ENCODE results near the gene UCP3. TPM values are rescaled to one million over a fixed set of nuclear protein-coding genes. Genes with fewer than 3 reads are reported as not detected.

The UCP3 gene, protein sequence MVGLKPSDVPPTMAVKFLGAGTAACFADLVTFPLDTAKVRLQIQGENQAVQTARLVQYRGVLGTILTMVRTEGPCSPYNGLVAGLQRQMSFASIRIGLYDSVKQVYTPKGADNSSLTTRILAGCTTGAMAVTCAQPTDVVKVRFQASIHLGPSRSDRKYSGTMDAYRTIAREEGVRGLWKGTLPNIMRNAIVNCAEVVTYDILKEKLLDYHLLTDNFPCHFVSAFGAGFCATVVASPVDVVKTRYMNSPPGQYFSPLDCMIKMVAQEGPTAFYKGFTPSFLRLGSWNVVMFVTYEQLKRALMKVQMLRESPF
- total RNA-seq, result not detected

GRCh38 chr11:74008373-74009229 lies at the start of gene UCP3:
TSS of gene UCP3 (minus strand) at chr11:74009085. CDS start at chr11:74007042, 2,043 bp downstream.
- H3K4me3 ChIP-seq, result no peak within 1 kb of the TSS
- no peak within 1 kb of the TSS for H3K27ac ChIP-seq
- H3K4me1 ChIP-seq, result no peaks in the 10 kb centered on the region
- TF ChIP-seq CTCF (IDR thresholded peaks at IDR 0.05), result no peak
- H3K9me3 ChIP-seq, result no peaks in the 10 kb centered on the region
- intact Hi-C loops (cut with DNase I), result no loop called here
- no peaks in the 10 kb centered on the region for H3K27me3 ChIP-seq
- no peak for DNase-seq (ENCODE audit: low spot score in 2 of 2)
- H3K36me3 ChIP-seq, result peaks cover 5 to 7% of the 10 kb centered on the region in 2 donors

- no peaks in the 10 kb centered on the region for H3K4me1 ChIP-seq
- no peaks in the 10 kb centered on the region for H3K27me3 ChIP-seq
- peaks cover 3 to 5% of the 10 kb centered on the region in 2 donors for H3K36me3 ChIP-seq
- no peak overlapping the region for H3K4me3 ChIP-seq
- no peaks in the 10 kb centered on the region for H3K9me3 ChIP-seq
- H3K27ac ChIP-seq, result no peak overlapping the region
- no peak for DNase-seq (ENCODE audit: low spot score in 2 of 2)
- TF ChIP-seq CTCF (IDR thresholded peaks at IDR 0.05), result no peak
- intact Hi-C loops (cut with DNase I), result no loop called here
These were observed 48.6 kb upstream of the UCP3 start for GRCh38 chr11:74057249-74058151.

- no peak overlapping the region for H3K27ac ChIP-seq
- no peaks in the 10 kb centered on the region for H3K9me3 ChIP-seq
- H3K36me3 ChIP-seq, result peaks cover 3 to 5% of the 10 kb centered on the region in 2 donors
- intact Hi-C loops (cut with DNase I), result no loop called here
- H3K27me3 ChIP-seq, result no peaks in the 10 kb centered on the region
- DNase-seq (ENCODE audit: low spot score in 2 of 2), result no peak
- TF ChIP-seq CTCF (IDR thresholded peaks at IDR 0.05), result no peak
- H3K4me3 ChIP-seq, result no peak overlapping the region
- H3K4me1 ChIP-seq, result no peaks in the 10 kb centered on the region
These were observed 47.1 kb upstream of the UCP3 start for GRCh38 chr11:74055938-74056337.

DNA sequence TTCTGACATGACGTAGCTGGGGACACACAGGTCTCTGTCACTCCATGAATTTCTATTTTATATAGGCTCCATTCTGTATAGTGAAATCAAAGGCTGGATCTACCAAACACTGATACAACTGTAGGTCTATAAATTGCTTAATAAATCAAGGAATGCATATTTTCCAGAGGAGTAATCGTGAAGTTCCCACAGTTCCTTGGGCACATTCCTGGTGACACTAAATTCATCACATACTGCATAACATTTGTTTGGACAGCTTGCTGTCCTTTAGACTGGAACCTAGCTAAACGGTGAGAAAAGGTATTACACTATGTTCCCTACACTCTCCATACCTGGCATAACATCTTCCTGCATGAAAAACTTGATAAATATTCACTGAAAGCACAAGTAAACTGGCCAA lies 41.6 kb upstream of the UCP3 start:
- DNase-seq (ENCODE audit: low spot score in 2 of 2), result no peak
- H3K27me3 ChIP-seq, result no peaks in the 10 kb centered on the region
- no peaks in the 10 kb centered on the region for H3K4me1 ChIP-seq
- H3K27ac ChIP-seq, result no peak overlapping the region
- intact Hi-C loops (cut with DNase I), result no loop called here
- no peaks in the 10 kb centered on the region for H3K9me3 ChIP-seq
- peaks cover 12 to 13% of the 10 kb centered on the region in 2 donors for H3K36me3 ChIP-seq
- H3K4me3 ChIP-seq, result no peak overlapping the region
- no peak for TF ChIP-seq CTCF (IDR thresholded peaks at IDR 0.05)

GRCh38 chr11:74048993-74049392 lies 40.1 kb upstream of the UCP3 start:
- H3K4me3 ChIP-seq, result no peak overlapping the region
- DNase-seq (ENCODE audit: low spot score in 2 of 2), result no peak
- intact Hi-C loops (cut with DNase I), result no loop called here
- H3K9me3 ChIP-seq, result no peaks in the 10 kb centered on the region
- no peak for TF ChIP-seq CTCF (IDR thresholded peaks at IDR 0.05)
- H3K4me1 ChIP-seq, result no peaks in the 10 kb centered on the region
- H3K27ac ChIP-seq, result no peak overlapping the region
- peaks cover 12 to 13% of the 10 kb centered on the region in 2 donors for H3K36me3 ChIP-seq
- H3K27me3 ChIP-seq, result no peaks in the 10 kb centered on the region

Measured in ascending aorta (tissue), 2 donors.